ENCODE measurements around the gene LTA. TPM values are rescaled to one million over a fixed set of nuclear protein-coding genes. Genes with fewer than 3 reads are reported as not detected.

Gene LTA
- polyA plus RNA-seq, 1 experiment, result not detected

GRCh38 chr6:31541059-31541657 lies 30.9 kb upstream of the LTA start:
- Histone ChIP-seq H3K9me3 (ENCODE audit: control insufficient read depth, insufficient read depth, low read length) (no peaks in the 10 kb centered on the region), H3K4me3 (ENCODE audit: low read depth, low read length) (peak overlapping the region; percentile 92), H3K27ac (ENCODE audit: low read depth, low read length) (peak overlapping the region; percentile 95), H3K27me3 (ENCODE audit: control insufficient read depth, insufficient read depth, low read length) (no peaks in the 10 kb centered on the region)
- no peak for TF ChIP-seq CTCF (IDR thresholded peaks at IDR 0.05; ENCODE audit: low read depth, low read length)
- no peak for DNase-seq (ENCODE audit: low read depth, low spot score)
- ChIA-PET CTCF (interaction anchor here (0.6 to 14.1 kb wide), 5 partner anchors 39 to 120 kb away, joined by 4 to 388 read pairs (median 6); partner anchors contain the start of genes C6orf47 and NCR3), POLR2A (interaction anchor here (0.5 to 2.2 kb wide), 9 partner anchors 9 to 79 kb away, joined by 3 to 24 read pairs (median 4); partner anchors contain the start of gene MCCD1)

- peak; percentile 93 for DNase-seq (ENCODE audit: low read depth, low spot score)
- Histone ChIP-seq H3K9me3 (ENCODE audit: control insufficient read depth, insufficient read depth, low read length) (no peaks in the 10 kb centered on the region), H3K27me3 (ENCODE audit: control insufficient read depth, insufficient read depth, low read length) (no peaks in the 10 kb centered on the region), H3K27ac (ENCODE audit: low read depth, low read length) (peak within 1 kb of the TSS; percentile 95), H3K4me3 (ENCODE audit: low read depth, low read length) (peak within 1 kb of the TSS; percentile 92)
- ChIA-PET POLR2A (interaction anchor here (1.0 to 2.2 kb wide), 8 partner anchors 10 to 79 kb away, joined by 3 to 24 read pairs (median 5); partner anchors contain the start of gene MCCD1), CTCF (interaction anchor here (0.7 to 14.1 kb wide), 5 partner anchors 39 to 863 kb away, joined by 3 to 388 read pairs (median 5); partner anchors contain the start of gene NCR3)
- no peak for TF ChIP-seq CTCF (IDR thresholded peaks at IDR 0.05; ENCODE audit: low read depth, low read length)
Measured at GRCh38 chr6:31541658-31542521, 30.2 kb upstream of the LTA start, which contains the start of gene DDX39B. DDX39B (minus strand) TSS chr6:31542003; CDS start chr6:31540532, 1,471 bp downstream.

GRCh38 chr6:31543639-31544038 lies 28.4 kb upstream of the LTA start:
- CTCF ChIA-PET, result interaction anchor here (1.0 to 14.1 kb wide), 2 partner anchors 37 to 54 kb away, joined by 4 to 388 read pairs; partner anchors contain the start of gene NCR3
- Histone ChIP-seq H3K27me3 (ENCODE audit: control insufficient read depth, insufficient read depth, low read length) (no peaks in the 10 kb centered on the region), H3K4me3 (ENCODE audit: low read depth, low read length) (no peak overlapping the region), H3K9me3 (ENCODE audit: control insufficient read depth, insufficient read depth, low read length) (peaks cover 3% of the 10 kb centered on the region; the same call in 1 of the 2 replicates), H3K27ac (ENCODE audit: low read depth, low read length) (no peak overlapping the region)
- DNase-seq (ENCODE audit: low read depth, low spot score), result no peak
- TF ChIP-seq CTCF (IDR thresholded peaks at IDR 0.05; ENCODE audit: low read depth, low read length), result no peak
- POLR2A ChIA-PET, result no interaction called here

- ChIA-PET POLR2A (no interaction called here), CTCF (interaction anchor here (0.5 to 14.1 kb wide), 2 partner anchors 52 to 53 kb away, joined by 3 to 388 read pairs; partner anchors contain the start of gene NCR3)
- no peaks in the 10 kb centered on the region for H3K27me3 ChIP-seq (ENCODE audit: control insufficient read depth, insufficient read depth, low read length)
- H3K4me3 ChIP-seq (ENCODE audit: low read depth, low read length), result no peak overlapping the region
- no peak overlapping the region for H3K27ac ChIP-seq (ENCODE audit: low read depth, low read length)
- DNase-seq (ENCODE audit: low read depth, low spot score), result no peak
- no peak for TF ChIP-seq CTCF (IDR thresholded peaks at IDR 0.05; ENCODE audit: low read depth, low read length)
- peaks cover 3% of the 10 kb centered on the region; the same call in 1 of the 2 replicates for H3K9me3 ChIP-seq (ENCODE audit: control insufficient read depth, insufficient read depth, low read length)
Measured at GRCh38 chr6:31544676-31545075, 27.4 kb upstream of the LTA start.
